Epidermal melanocyte (primary cell): ENCODE measurements around the gene GIPC2.
"Not testable (repeated sequence)": the region's sequence is repeated elsewhere in the genome, so short reads cannot be mapped to it uniquely, and the experiment has no call there.

Source experiments
- DNase-seq: peaks from one replicate; pipeline ENCODE4 v3.0.0; 2011; ENCODE audit warnings: low spot score; ENCODE audit not compliant: insufficient read length

Gene GIPC2

DNA sequence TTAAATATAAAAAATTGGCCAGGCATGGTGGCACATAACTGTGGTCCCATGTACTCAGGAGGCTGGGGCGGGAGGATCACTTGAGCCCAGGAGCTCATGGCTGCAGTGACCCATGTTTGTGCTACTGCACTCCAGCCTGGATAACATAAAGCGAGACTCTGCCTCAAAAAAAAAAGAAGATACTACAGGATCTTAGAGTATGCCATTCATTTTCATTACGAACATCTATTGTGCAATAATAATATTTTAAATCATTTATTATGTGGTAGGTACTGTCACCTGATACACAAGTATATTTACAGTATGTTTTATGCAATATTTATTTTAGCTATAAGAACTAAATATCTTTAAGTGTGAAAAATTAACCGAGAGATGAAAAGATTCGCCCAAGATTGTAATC lies 9.3 kb upstream of the GIPC2 start:
- no peak for DNase-seq

DNA sequence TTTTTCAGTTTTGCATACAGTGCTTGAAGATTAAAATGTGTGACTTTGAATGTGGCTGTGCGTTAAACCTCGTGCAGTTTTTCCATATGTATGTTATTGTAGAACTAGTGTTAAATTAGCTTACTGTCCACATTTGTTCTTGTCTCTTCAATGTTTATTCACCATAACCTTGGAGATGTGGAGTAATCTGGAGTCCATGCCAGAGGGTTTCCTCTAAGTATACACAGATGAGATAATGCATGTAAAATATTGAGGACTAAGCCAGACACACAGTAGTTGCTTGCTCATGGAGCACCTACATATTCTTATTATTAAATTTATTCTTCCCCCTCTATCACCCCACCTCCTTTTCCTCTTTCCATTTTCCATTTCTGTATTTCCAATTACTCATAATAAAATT lies 7.7 kb upstream of the GIPC2 start:
- no peak for DNase-seq

DNA sequence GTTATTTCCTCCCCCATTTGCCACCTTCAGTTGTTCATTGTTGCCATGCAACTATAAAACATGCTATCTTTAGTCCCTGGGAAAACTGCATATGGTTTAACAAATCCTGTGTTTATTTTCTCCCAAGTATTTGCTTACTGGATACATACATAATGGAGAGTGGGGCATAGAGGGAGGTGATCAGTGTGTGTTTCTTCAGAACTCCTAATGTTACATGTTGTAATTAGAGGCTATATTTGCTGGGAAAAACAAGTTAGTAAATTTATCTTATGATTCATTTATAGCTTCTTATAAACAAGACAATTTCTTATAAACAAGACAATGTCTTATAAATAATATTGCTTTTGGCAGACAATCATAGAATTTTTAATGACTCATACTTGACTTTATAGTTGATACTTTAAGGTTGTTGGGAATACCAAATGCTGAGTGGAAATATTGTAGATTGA lies 7.3 kb upstream of the GIPC2 start:
- DNase-seq: no peak

DNA sequence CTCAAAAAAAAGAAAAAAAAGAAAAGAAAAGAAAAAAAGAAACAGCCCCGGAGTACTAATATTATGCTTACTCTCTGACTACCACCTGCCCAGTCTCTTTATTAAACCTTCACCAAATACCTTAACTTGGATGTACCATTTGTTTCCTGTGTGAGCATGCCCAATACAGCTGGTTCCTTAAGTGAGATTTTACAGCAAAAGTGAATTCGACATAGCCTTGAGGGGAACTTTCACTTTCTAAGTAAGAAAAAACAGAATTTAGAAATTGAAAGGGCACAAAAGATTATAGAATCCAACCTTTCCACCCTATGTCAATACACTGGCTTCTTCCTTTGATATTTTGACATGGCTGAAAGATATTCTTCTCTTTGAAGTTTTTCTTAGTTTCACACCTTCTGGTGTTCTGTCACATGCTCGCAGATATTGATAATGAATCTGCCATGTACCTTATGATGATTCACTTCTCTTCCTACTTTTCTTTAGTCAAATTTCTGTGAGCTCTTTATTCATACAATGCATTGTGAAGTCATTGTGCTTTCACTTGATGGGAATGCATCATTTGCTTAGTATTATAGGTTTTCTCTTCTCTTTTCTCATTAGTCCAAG lies 5.2 kb upstream of the GIPC2 start:
- no peak for DNase-seq

DNA sequence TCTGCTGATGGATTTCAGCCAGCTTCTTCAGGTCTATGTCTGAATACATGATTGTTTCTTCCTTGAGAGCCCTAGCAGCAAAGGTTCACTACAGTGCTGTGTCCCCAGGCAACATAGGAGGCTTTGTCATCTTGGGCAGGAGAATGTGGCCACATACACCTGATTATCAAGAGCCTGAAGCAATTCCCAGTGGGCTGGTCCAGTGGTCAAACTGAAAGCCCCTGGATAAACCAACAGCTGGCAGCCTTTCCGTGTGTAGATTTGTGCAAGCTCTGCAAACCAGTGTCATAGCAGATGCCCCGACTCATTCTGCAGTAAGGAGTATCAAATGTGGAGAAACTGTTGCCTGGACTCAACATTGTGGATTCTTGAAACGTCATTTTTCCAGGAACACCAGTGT lies 2.3 kb upstream of the GIPC2 start:
- no peak for DNase-seq

DNA sequence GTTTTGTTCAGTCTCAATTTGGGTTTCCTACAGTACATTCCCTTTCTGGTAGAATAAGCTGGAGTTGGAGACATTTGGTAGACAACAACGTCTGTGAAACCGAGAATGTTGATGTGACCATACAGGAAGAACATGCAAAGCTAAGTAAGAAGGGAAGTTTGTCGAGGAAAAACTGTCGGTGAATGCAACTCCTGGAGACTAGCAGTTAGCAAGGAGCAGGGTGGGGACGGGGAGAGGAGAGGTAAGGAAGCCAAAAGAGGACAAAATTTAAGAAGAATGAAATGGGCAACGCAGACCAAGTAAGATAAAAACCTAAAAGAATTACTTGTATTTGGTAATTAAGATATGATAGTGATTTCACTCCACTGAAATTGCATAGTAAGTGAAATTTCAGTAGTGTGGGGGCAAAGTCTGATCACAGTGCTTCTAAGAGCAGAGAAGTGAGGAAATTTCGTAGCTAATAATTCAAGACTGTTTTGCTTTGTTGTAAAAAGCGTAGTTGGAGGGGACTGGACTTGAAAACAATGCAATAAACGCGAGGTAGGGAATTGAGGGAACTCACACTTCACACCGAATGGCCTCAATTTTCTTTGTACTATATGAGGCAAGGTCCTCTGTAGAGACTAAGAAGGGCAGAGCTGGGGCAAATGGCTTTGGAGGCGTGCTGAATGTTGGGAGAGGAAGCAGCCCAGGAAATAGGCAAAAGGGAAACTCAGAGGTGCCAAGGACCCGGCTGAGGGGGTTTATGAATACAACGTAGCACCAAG lies 787 bp upstream of the GIPC2 start:
- DNase-seq: no peak

DNA sequence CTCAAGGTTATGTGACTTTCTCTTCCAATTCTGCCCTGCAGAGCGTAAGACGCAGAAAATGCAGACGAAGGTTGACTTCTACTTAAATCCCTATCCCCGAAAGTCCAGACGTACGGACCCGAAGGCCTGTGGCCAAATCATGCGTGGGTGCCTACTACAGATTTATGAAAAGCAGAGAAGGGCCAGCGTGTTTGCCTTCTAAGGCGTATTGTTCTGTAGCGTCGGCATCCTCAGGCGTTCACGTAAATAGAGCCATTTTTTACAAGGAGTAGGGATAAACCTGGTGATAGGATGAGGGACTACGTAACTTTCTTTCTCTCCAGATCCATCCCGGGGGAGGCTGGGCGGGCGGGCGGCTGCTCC lies 222 bp upstream of the GIPC2 start:
- DNase-seq: no peak

DNA sequence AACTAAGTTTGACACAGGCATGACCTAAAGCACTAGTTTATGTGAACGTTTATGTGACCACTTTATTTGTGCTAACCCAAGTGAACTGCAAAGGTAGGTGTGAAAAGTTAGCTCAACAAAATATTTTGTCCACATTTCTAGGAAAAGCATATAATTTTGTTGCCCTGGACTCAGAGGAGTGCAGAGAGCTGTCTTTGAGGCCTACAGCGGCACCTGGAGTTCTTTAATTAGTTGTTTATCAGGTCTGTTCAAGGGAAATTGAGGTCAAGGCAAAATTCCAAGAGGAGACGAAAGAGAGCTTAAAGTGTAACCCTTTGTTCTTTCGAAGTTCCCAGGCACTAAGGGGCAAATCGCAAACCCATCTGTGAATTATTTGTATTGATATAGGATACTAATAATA lies 1.3 kb downstream of the GIPC2 start:
- DNase-seq: no peak

DNA sequence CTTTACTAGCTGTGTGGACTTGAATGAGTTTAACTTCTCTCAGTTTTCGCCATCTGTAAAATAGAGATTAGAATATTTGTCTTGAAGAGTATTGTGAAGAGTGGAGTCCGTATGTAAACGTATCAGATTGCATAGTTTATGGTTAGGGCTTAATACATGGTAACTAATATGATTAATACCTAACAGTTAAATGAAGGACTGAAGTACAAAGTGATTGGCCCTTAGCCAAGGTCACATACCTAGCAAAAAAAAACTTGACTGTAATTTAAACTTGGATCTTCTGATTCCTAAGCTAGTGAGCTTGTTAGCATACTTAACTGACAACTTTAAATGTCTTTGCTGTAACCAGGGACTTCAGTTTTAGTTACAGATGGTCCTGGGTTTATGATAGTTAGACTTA lies 1.9 kb downstream of the GIPC2 start:
- DNase-seq: no peak

DNA sequence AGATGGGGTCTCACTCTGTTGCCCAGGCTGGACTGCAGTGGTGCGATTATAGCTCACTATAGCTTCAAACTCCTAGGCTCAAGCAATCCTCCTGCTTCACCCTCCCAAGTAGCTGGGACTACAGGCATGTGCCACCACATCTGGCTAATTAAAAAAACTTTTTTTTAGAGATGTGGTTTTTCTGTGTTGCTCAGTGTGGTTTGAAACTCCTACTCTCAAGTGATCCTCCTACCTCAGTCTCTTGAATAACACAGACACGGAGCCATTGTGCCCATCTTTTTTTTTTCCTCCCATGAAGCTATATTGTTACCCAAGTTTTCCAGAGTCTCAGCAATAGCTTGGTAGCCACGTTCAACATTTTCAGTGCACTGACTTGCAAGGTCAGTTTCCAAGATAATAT lies 2.7 kb downstream of the GIPC2 start:
- no peak for DNase-seq

DNA sequence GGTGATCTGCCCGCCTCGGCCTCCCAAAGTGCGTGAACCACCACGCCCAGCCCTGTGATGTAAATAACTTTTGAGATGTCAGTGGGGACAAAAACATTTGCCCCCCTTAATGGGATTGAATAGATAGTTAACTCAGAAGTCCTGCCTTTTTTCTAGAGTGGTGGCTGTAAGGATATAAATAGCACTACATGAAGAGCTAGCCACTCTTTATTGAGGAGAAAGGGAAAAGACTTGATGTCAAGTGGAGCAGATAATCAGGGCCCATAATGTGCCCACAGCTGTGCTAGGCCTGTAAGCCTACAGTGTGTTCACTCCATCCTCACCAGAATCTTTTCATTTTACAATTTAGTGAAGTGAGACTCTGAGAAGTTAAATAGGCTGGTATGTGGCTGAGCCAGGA lies 3.6 kb downstream of the GIPC2 start:
- DNase-seq: no peak

DNA sequence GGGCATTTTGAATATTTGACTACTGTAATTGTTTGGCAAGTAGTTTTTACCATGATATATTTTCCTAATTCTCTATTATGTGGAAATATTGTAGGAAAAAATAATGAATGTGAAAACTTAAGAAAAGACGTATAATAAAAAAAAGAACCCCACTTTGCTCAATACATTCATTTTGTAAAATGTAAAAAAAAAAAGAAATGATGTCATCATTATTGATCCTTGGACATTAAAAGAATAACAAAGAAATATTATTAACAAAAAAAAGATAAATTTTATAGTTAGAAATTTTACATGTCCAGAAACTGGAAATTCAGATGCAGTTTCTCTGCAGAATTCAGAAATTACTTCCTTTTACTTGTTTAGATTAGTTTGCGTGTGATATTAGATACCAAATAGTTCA lies 5.2 kb downstream of the GIPC2 start:
- no peak for DNase-seq

DNA sequence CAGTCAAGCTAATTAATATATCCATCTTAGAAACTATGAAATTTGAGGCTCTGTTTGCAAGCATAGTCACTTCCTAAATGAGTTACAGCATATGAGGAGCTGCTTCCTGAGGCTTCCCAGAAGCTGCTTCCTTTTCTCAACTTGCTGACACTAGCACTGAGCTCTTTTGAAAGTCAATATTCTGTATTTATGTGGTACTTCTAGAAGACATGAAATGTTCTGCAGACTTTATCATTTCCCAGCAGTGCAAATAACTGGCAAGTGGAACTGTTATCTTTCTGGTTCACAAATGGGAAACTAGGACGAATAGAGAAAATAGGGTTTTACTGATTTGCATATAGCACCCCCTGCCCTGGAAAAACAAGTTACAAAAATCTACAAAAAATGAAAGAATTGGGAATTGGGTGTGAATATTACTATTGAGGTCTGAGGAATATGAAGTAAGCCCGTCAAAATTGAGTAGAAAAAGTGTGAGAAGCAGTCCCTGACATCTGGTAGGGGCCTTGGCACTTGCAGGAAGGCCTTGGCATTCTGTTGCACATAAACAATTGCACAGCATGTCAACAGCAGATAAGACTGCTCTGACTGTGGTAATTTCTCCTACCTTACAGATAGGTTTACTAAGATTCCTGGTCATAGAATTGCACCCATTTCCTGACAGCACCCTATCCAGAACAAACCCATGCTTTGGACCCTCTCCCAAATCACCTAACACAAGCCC lies 7.1 kb downstream of the GIPC2 start:
- DNase-seq: no peak

DNA sequence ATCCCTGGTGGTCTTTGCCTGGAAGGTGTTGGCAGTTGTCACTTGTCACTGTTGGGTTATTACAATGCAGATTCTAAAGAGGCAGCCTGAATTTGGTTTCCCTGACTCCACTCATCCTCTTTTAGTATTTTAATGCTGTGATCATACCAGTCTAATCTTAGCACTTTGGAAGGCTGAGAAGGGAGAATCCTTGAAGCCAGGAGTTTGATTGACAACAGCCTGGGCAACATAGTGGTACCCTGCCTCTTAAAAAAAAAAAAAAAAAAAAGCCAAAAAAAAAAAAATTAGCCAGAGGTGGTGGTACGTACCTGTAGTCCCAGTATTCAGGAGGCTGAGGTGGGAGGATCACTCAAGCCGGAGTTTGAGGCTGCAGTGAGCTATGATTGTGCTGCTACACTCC lies 7.7 kb downstream of the GIPC2 start:
- no peak for DNase-seq

DNA sequence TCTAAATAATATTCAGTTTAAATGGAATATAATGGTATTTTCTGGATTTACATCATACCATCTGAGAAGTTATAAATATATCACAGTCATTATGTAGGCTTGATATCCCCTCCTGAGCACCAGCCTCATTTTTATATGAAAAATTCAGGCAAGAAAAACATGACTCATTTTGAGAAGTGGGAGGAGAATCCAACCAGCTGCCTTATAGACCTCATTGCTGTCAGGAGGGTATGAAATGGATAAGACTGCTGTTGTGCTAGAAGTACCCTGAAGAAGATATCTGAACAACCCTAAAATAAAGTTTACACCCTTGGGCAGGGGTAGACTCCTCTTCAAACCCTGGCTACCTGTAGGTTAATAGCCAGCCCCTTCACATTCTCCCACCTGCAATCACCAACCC lies 8.8 kb downstream of the GIPC2 start:
- DNase-seq: no peak

DNA sequence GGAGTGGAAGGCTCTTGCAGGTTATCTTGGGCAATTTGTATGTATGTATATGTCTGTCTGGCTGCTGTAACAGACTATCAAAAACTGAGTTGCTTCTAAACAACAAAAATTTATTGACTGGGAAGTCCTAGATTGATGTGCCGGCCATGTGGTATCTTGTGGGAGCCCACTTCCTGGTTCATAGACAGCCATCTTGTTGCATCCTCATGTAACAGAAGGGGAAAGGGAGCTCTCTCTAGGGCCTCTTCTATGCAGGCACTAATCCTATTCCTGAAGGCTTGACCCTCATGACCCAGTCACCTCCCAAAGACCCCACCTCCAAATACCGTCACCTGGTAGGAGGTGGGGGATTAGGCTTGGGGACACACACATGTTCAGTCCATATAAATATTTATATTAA lies 9.2 kb downstream of the GIPC2 start:
- no peak for DNase-seq

DNA sequence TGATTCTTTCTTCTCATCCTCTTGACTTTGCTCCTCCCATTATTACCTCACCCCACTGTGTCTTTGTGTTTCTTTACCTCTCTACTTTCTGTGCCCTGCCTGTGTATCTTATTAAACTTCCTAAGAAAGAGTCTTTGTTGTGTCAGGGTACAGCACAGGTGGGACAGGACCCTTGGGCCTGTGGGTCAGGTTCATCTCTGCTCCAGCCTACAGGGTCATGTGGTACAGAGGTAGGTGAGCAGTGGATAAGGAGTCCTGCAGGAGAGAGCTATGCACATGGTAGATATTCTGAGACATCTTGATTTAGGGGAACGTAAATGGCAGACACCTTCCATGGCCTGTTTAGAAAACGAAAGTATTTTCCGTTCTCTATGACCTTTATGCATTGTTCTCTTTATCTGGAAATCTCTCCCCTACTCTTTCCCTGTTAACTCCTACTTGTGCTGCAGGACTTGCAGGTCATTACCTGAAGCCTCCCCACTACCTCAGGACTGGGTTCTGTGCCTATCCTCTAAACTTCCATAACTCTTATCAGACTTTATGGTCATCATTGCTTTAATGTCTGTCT lies 9.9 kb downstream of the GIPC2 start:
- no peak for DNase-seq

DNA sequence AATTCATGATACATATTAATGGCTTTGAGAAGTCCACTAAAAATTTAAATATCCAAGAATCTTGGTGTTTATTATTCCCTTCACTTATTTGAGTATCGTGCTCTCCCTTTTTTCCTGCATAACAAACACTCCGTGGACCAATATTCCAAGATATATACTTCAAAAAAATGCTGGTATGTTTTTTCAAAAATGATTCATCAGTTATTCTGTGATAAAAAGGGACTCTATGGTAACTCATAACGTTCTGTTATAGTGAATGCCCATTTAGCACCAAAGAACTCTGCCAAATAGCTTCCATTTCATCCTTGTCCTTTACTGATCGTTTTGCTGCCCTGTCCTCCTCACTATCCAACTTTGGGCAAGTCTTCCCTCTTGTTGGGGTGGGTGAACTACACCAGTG lies 12.9 kb downstream of the GIPC2 start:
- DNase-seq: no peak

DNA sequence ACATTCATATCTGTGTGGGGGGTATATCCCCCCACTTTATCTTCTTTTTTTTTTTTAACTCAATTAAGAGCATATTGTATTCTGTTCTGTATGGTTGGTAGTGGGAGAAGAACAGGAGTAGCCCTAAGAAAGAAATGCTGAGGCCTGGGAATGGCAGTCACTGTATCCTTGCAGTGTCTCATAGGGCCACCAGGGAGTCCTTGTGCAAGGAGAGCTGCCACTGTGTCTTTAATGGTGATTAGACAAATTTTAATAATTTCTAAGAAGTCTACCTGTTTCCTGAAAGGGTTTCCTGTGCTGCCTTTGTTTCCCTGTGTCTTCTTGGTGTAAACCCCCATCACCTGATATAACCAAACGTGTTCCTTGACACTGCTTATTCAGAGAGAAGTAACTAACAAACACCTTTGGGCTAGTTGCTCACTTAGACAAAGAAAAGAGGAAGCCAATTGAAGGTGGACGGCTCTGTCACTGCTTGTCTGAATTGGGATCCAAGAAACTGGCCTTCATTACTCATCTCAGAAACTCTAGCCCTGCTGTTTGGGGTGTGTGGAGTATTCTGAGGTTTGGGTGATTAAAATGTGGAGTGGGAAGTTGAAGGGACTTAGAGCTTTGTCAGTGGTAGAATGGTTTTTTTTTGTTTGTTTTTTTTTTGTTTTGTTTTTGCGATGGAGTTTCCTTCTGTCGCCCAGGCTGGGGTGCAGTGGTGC lies 15.2 kb downstream of the GIPC2 start:
- no peak for DNase-seq

DNA sequence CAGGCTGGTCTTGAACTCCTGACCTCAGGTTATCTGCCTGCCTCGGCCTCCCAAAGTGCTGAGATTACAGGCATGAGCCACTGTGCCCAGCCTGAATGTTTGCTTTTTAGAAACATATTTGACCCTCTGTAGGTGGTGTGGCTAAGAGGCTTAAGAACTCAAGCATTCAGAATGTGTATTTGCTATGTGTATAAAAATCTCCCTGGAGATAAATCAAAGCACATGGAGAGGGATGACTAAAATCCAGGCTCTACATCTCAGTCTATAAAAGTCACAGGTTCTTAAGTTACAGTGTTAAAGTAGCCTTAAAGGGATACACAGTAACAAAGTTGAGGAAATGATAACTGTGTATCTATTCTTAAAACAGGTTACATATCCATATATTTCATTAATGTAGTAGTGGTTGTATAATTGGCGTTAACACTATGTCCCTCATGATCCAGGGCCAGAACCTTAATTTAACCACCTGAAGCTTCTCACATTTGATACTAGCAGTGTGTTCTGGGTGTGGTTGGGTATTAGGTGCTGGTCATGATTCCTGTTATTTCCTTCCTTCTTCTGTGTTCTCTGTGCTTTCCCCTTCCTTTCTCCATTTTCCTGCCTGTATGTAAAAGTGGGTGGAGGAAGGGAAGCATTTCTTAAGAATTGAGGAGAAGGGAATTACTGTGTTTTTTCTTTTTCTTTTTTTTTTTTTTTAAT lies 16.2 kb downstream of the GIPC2 start:
- no peak for DNase-seq

DNA sequence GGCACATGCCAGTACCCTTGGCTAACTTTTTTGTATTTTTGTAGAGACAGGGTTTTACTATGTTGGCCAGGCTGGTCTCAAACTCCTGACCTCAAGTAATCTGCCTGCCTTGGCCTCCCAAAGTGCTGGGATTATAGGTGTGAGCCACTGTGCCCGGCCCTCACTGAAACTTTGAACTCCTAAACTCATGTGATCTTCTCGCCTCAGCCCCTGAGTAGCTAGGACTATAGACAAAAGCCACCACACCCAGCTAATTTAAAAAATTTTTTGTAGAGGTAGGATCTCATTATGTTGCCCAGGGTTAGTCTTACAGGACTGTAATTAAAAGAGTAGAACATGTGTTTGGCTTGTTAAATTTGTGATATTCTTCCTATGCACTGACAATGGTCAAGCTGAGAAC lies 19.1 kb downstream of the GIPC2 start:
- DNase-seq: not testable (repeated sequence)
